ENCODE results near the gene AWAT2. TPM values are rescaled to one million over a fixed set of nuclear protein-coding genes. Genes with fewer than 3 reads are reported as not detected.

AWAT2 gene
- total RNA-seq, 1 donor from 2014 or later: not detected

- Histone ChIP-seq H3K27ac (ENCODE audit: low read depth, low read length) (no peak overlapping the region), H3K27me3 (ENCODE audit: control insufficient read depth in 3 of 3, insufficient read depth in 3 of 3, low read length in 3 of 3) (no peaks in the 10 kb centered on the region), H3K36me3 (ENCODE audit: control insufficient read depth in 3 of 3, insufficient read depth in 3 of 3, low read length in 3 of 3) (no peaks in the 10 kb centered on the region), H3K4me3 (ENCODE audit: low read length in 3 of 3) (no peak overlapping the region), H3K4me1 (ENCODE audit: control insufficient read depth in 3 of 3, insufficient read depth in 3 of 3, low read length in 3 of 3) (peaks cover 2 to 6% (median 6%) of the 10 kb centered on the region in 3 donors), H3K9me3 (ENCODE audit: control insufficient read depth in 3 of 3, low read length in 3 of 3) (no peaks in the 10 kb centered on the region), H3K9ac (ENCODE audit: low read depth in 1 of 3, low read length in 3 of 3) (no peak overlapping the region)
Measured at GRCh38 chrX:70079297-70079696, 29.6 kb upstream of the AWAT2 start.

DNA sequence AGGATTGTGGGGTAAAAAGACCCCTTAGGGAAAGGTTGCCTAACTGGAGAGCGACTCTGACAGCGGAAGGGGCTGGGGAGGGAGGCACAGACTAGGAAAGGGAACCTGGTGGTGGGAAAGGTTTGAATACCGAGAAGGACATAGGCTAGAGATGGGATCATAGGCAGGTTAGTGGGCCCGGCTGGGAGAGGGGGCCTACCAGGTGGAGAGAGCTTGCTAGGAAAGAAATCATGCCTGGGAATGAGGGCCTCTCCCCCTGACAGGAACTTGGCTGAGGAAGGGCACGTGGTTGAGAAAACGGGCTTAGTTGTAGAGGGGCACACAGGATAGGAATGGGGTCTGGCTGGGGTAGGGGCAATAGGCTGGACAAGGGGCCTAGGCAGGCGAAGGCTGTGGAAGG lies 16.9 kb upstream of the AWAT2 start:
- no peak overlapping the region for H3K4me3 ChIP-seq (ENCODE audit: low read length in 3 of 3)
- H3K27me3 ChIP-seq (ENCODE audit: control insufficient read depth in 3 of 3, insufficient read depth in 3 of 3, low read length in 3 of 3): peaks cover 0 to 3% (median 0%) of the 10 kb centered on the region in 3 donors
- no peaks in the 10 kb centered on the region for H3K4me1 ChIP-seq (ENCODE audit: control insufficient read depth in 3 of 3, insufficient read depth in 3 of 3, low read length in 3 of 3)
- H3K9me3 ChIP-seq (ENCODE audit: control insufficient read depth in 3 of 3, low read length in 3 of 3): peaks cover 0 to 5% (median 0%) of the 10 kb centered on the region in 3 donors
- no peak overlapping the region for H3K27ac ChIP-seq (ENCODE audit: low read depth, low read length)
- H3K9ac ChIP-seq (ENCODE audit: low read depth in 1 of 3, low read length in 3 of 3): no peak overlapping the region
- no peaks in the 10 kb centered on the region for H3K36me3 ChIP-seq (ENCODE audit: control insufficient read depth in 3 of 3, insufficient read depth in 3 of 3, low read length in 3 of 3)

DNA sequence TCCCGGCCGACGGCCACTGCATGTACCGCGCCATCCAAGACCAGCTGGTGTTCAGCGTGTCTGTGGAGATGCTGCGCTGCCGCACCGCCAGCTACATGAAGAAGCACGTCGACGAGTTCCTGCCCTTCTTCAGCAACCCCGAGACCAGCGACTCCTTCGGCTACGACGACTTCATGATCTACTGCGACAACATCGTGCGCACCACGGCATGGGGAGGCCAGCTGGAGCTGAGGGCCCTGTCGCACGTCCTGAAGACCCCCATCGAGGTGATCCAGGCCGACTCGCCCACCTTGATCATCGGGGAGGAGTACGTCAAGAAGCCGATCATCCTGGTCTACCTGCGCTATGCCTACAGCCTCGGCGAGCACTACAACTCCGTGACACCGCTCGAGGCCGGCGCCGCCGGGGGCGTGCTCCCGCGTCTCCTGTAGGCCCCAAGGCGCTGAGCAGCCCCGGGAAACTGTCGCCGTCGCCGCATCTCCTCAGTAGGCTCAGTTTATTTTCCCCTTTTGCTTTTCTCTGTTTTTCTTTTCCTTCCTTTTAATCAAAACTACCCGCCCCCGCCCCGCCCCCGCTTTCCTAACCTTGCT lies 13.3 kb upstream of the AWAT2 start:
- peaks cover 0 to 3% (median 0%) of the 10 kb centered on the region in 3 donors for H3K27me3 ChIP-seq (ENCODE audit: control insufficient read depth in 3 of 3, insufficient read depth in 3 of 3, low read length in 3 of 3)
- no peak overlapping the region for H3K4me3 ChIP-seq (ENCODE audit: low read length in 3 of 3)
- H3K9ac ChIP-seq (ENCODE audit: low read depth in 1 of 3, low read length in 3 of 3): no peak overlapping the region
- no peaks in the 10 kb centered on the region for H3K36me3 ChIP-seq (ENCODE audit: control insufficient read depth in 3 of 3, insufficient read depth in 3 of 3, low read length in 3 of 3)
- H3K27ac ChIP-seq (ENCODE audit: low read depth, low read length): no peak overlapping the region
- H3K9me3 ChIP-seq (ENCODE audit: control insufficient read depth in 3 of 3, low read length in 3 of 3): peaks cover 0 to 5% (median 0%) of the 10 kb centered on the region in 3 donors
- no peaks in the 10 kb centered on the region for H3K4me1 ChIP-seq (ENCODE audit: control insufficient read depth in 3 of 3, insufficient read depth in 3 of 3, low read length in 3 of 3)

GRCh38 chrX:70062076-70062475 lies 12.3 kb upstream of the AWAT2 start, which contains the start of gene OTUD6A:
OTUD6A (plus strand) TSS chrX:70062457; CDS start chrX:70062525, 68 bp downstream.
- H3K4me1 ChIP-seq (ENCODE audit: control insufficient read depth in 3 of 3, insufficient read depth in 3 of 3, low read length in 3 of 3): no peaks in the 10 kb centered on the region
- H3K9me3 ChIP-seq (ENCODE audit: control insufficient read depth in 3 of 3, low read length in 3 of 3): peaks cover 0 to 5% (median 0%) of the 10 kb centered on the region in 3 donors
- peaks cover 0 to 3% (median 0%) of the 10 kb centered on the region in 3 donors for H3K27me3 ChIP-seq (ENCODE audit: control insufficient read depth in 3 of 3, insufficient read depth in 3 of 3, low read length in 3 of 3)
- no peak within 1 kb of the TSS for H3K4me3 ChIP-seq (ENCODE audit: low read length in 3 of 3)
- no peak within 1 kb of the TSS for H3K27ac ChIP-seq (ENCODE audit: low read depth, low read length)
- H3K9ac ChIP-seq (ENCODE audit: low read depth in 1 of 3, low read length in 3 of 3): no peak within 1 kb of the TSS
- H3K36me3 ChIP-seq (ENCODE audit: control insufficient read depth in 3 of 3, insufficient read depth in 3 of 3, low read length in 3 of 3): no peaks in the 10 kb centered on the region

DNA sequence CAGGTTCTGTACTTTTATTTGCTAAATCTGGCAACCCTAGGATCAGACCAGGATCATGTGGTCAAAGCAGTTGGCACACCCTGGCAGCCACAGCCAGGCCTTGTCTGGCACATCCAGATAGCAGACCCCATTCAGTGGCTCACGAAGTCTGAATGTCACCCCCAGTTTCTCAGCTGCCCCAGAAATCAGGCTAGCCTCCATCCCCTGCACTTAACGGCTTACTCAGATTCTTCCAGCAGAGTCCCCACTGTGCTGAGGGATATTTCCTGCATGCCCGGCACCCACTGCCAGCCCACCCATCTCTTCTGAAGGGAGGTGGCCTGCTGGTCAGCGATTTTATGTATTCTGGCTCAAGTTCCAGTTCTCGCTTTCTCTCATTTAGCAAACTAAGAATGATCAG lies 4.7 kb upstream of the AWAT2 start:
- Histone ChIP-seq H3K27ac (ENCODE audit: low read depth, low read length) (no peak overlapping the region), H3K27me3 (ENCODE audit: control insufficient read depth in 3 of 3, insufficient read depth in 3 of 3, low read length in 3 of 3) (peaks cover 0 to 8% (median 0%) of the 10 kb centered on the region in 3 donors), H3K4me3 (ENCODE audit: low read length in 3 of 3) (no peak overlapping the region), H3K9me3 (ENCODE audit: control insufficient read depth in 3 of 3, low read length in 3 of 3) (no peaks in the 10 kb centered on the region), H3K9ac (ENCODE audit: low read depth in 1 of 3, low read length in 3 of 3) (no peak overlapping the region), H3K36me3 (ENCODE audit: control insufficient read depth in 3 of 3, insufficient read depth in 3 of 3, low read length in 3 of 3) (no peaks in the 10 kb centered on the region), H3K4me1 (ENCODE audit: control insufficient read depth in 3 of 3, insufficient read depth in 3 of 3, low read length in 3 of 3) (no peaks in the 10 kb centered on the region)

- Histone ChIP-seq H3K4me1 (ENCODE audit: control insufficient read depth in 3 of 3, insufficient read depth in 3 of 3, low read length in 3 of 3) (no peaks in the 10 kb centered on the region), H3K27ac (ENCODE audit: low read depth, low read length) (no peak overlapping the region), H3K4me3 (ENCODE audit: low read length in 3 of 3) (no peak overlapping the region), H3K9ac (ENCODE audit: low read depth in 1 of 3, low read length in 3 of 3) (no peak overlapping the region), H3K27me3 (ENCODE audit: control insufficient read depth in 3 of 3, insufficient read depth in 3 of 3, low read length in 3 of 3) (peaks cover 0 to 11% (median 0%) of the 10 kb centered on the region in 3 donors), H3K36me3 (ENCODE audit: control insufficient read depth in 3 of 3, insufficient read depth in 3 of 3, low read length in 3 of 3) (no peaks in the 10 kb centered on the region), H3K9me3 (ENCODE audit: control insufficient read depth in 3 of 3, low read length in 3 of 3) (no peaks in the 10 kb centered on the region)
Measured at GRCh38 chrX:70052895-70053615, 3.3 kb upstream of the AWAT2 start.

- no peaks in the 10 kb centered on the region for H3K36me3 ChIP-seq (ENCODE audit: control insufficient read depth in 3 of 3, insufficient read depth in 3 of 3, low read length in 3 of 3)
- no peaks in the 10 kb centered on the region for H3K9me3 ChIP-seq (ENCODE audit: control insufficient read depth in 3 of 3, low read length in 3 of 3)
- peaks cover 0 to 5% (median 0%) of the 10 kb centered on the region in 3 donors for H3K4me1 ChIP-seq (ENCODE audit: control insufficient read depth in 3 of 3, insufficient read depth in 3 of 3, low read length in 3 of 3)
- H3K9ac ChIP-seq (ENCODE audit: low read depth in 1 of 3, low read length in 3 of 3): no peak overlapping the region
- peaks cover 0 to 12% (median 0%) of the 10 kb centered on the region in 3 donors for H3K27me3 ChIP-seq (ENCODE audit: control insufficient read depth in 3 of 3, insufficient read depth in 3 of 3, low read length in 3 of 3)
- no peak overlapping the region for H3K4me3 ChIP-seq (ENCODE audit: low read length in 3 of 3)
- H3K27ac ChIP-seq (ENCODE audit: low read depth, low read length): no peak overlapping the region
Measured at GRCh38 chrX:70049406-70049805, 332 bp downstream of the AWAT2 start.

DNA sequence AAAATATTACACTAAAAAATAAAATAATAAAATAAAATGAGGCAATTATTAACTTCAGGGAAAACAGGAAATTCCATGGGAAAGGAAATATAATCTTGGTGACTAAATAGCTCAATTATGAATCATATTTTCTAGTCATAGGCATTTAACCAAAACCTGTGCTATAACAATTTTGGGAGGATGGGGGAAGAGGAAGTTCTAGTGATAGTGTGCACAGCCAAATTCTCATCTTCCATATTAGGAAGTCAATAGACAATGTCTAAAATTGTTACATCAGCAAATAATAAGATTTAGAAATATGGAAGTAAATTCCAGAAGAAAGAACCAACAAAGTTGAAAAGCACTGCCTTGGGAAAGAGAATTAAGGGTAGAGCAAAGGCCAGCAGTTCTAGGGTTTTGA lies 2.8 kb downstream of the AWAT2 start:
- Histone ChIP-seq H3K4me1 (ENCODE audit: control insufficient read depth in 3 of 3, insufficient read depth in 3 of 3, low read length in 3 of 3) (peaks cover 0 to 5% (median 0%) of the 10 kb centered on the region in 3 donors), H3K27me3 (ENCODE audit: control insufficient read depth in 3 of 3, insufficient read depth in 3 of 3, low read length in 3 of 3) (peaks cover 0 to 6% (median 0%) of the 10 kb centered on the region in 3 donors)

GRCh38 chrX:70044541-70045245 lies 5.0 kb downstream of the AWAT2 start:
- no peak overlapping the region for H3K9ac ChIP-seq (ENCODE audit: low read depth in 1 of 3, low read length in 3 of 3)
- H3K4me1 ChIP-seq (ENCODE audit: control insufficient read depth in 3 of 3, insufficient read depth in 3 of 3, low read length in 3 of 3): peaks cover 0 to 5% (median 0%) of the 10 kb centered on the region in 3 donors
- no peak overlapping the region for H3K27ac ChIP-seq (ENCODE audit: low read depth, low read length)
- H3K36me3 ChIP-seq (ENCODE audit: control insufficient read depth in 3 of 3, insufficient read depth in 3 of 3, low read length in 3 of 3): no peaks in the 10 kb centered on the region
- H3K4me3 ChIP-seq (ENCODE audit: low read length in 3 of 3): no peak overlapping the region
- H3K27me3 ChIP-seq (ENCODE audit: control insufficient read depth in 3 of 3, insufficient read depth in 3 of 3, low read length in 3 of 3): peaks cover 0 to 6% (median 0%) of the 10 kb centered on the region in 3 donors
- no peaks in the 10 kb centered on the region for H3K9me3 ChIP-seq (ENCODE audit: control insufficient read depth in 3 of 3, low read length in 3 of 3)

More for the DNA sequence above, 2.8 kb downstream of the AWAT2 start:
- Histone ChIP-seq H3K4me3 (ENCODE audit: low read length in 3 of 3) (no peak overlapping the region), H3K27ac (ENCODE audit: low read depth, low read length) (no peak overlapping the region), H3K9ac (ENCODE audit: low read depth in 1 of 3, low read length in 3 of 3) (no peak overlapping the region), H3K36me3 (ENCODE audit: control insufficient read depth in 3 of 3, insufficient read depth in 3 of 3, low read length in 3 of 3) (no peaks in the 10 kb centered on the region), H3K9me3 (ENCODE audit: control insufficient read depth in 3 of 3, low read length in 3 of 3) (no peaks in the 10 kb centered on the region)

DNA sequence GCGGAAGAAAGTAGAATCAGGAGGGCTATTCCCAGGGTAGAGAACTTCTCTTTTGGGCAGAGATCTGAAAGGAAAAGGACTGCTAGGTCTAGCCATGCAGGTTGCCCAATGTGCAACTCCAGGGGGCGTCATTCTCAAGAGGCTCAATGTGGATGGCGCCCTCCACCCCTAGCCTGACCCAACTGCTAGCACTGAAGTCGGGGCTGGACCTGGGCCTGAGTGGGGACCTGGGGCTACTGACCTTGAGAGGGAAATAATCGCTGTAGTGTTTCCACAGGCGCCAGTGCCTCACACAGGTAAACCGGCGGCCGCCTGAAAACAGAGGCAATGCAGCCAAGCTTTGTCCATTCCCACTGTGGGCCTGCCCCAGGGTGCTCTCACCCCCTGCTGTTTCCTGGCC lies 6.1 kb downstream of the AWAT2 start:
- H3K27me3 ChIP-seq (ENCODE audit: control insufficient read depth in 3 of 3, insufficient read depth in 3 of 3, low read length in 3 of 3): peaks cover 0 to 6% (median 0%) of the 10 kb centered on the region in 3 donors
- no peak overlapping the region for H3K27ac ChIP-seq (ENCODE audit: low read depth, low read length)
- no peak overlapping the region for H3K4me3 ChIP-seq (ENCODE audit: low read length in 3 of 3)
- H3K9ac ChIP-seq (ENCODE audit: low read depth in 1 of 3, low read length in 3 of 3): no peak overlapping the region
- no peaks in the 10 kb centered on the region for H3K36me3 ChIP-seq (ENCODE audit: control insufficient read depth in 3 of 3, insufficient read depth in 3 of 3, low read length in 3 of 3)
- peaks cover 0 to 5% (median 0%) of the 10 kb centered on the region in 3 donors for H3K4me1 ChIP-seq (ENCODE audit: control insufficient read depth in 3 of 3, insufficient read depth in 3 of 3, low read length in 3 of 3)
- H3K9me3 ChIP-seq (ENCODE audit: control insufficient read depth in 3 of 3, low read length in 3 of 3): no peaks in the 10 kb centered on the region
